ENCODE data around the gene LRRC71.
"Not testable (repeated sequence)": the region's sequence is repeated elsewhere in the genome, so short reads cannot be mapped to it uniquely, and the experiment has no call there.

The LRRC71 gene

GRCh38 chr1:156926175-156926574, 5.7 kb downstream of the LRRC71 start:
- DNase-seq: peak; percentile 80
- H3K4me3 ChIP-seq (ENCODE audit: low read depth, low read length): no peak overlapping the region
- TF ChIP-seq CTCF (IDR thresholded peaks at IDR 0.05; ENCODE audit: low read depth, low read length): no peak
- no peaks in the 10 kb centered on the region; the same call in 1 of the 2 replicates for H3K4me1 ChIP-seq
- no peaks in the 10 kb centered on the region for H3K9me3 ChIP-seq
- peaks cover 2% of the 10 kb centered on the region; the same call in 1 of the 2 replicates for H3K27me3 ChIP-seq
- H3K36me3 ChIP-seq: no peaks in the 10 kb centered on the region

GRCh38 chr1:156926695-156927094, 6.3 kb downstream of the LRRC71 start:
- not testable (repeated sequence) for H3K4me3 ChIP-seq (ENCODE audit: low read depth, low read length); H3K27me3 ChIP-seq; H3K4me1 ChIP-seq; DNase-seq; H3K9me3 ChIP-seq; H3K36me3 ChIP-seq

GRCh38 chr1:156927215-156928042, 7.0 kb downstream of the LRRC71 start:
- DNase-seq: peak; percentile 92
- H3K36me3 ChIP-seq: no peaks in the 10 kb centered on the region
- H3K4me3 ChIP-seq (ENCODE audit: low read depth, low read length): peak overlapping the region; percentile 60
- H3K27me3 ChIP-seq: peaks cover 2% of the 10 kb centered on the region; the same call in 1 of the 2 replicates
- peak; percentile 84 for TF ChIP-seq CTCF (IDR thresholded peaks at IDR 0.05; ENCODE audit: low read depth, low read length)
- no peaks in the 10 kb centered on the region; the same call in 1 of the 2 replicates for H3K4me1 ChIP-seq
- no peaks in the 10 kb centered on the region for H3K9me3 ChIP-seq

GRCh38 chr1:156928043-156928602, 7.7 kb downstream of the LRRC71 start:
- peaks cover 2% of the 10 kb centered on the region; the same call in 1 of the 2 replicates for H3K27me3 ChIP-seq
- no peak for TF ChIP-seq CTCF (IDR thresholded peaks at IDR 0.05; ENCODE audit: low read depth, low read length)
- peak overlapping the region; percentile 60 for H3K4me3 ChIP-seq (ENCODE audit: low read depth, low read length)
- H3K36me3 ChIP-seq: no peaks in the 10 kb centered on the region
- no peak for DNase-seq
- H3K9me3 ChIP-seq: no peaks in the 10 kb centered on the region
- H3K4me1 ChIP-seq: no peaks in the 10 kb centered on the region; the same call in 1 of the 2 replicates

GRCh38 chr1:156929596-156930238, 9.3 kb downstream of the LRRC71 start:
- no peaks in the 10 kb centered on the region for H3K9me3 ChIP-seq
- H3K36me3 ChIP-seq: no peaks in the 10 kb centered on the region
- H3K4me1 ChIP-seq: no peaks in the 10 kb centered on the region; the same call in 1 of the 2 replicates
- TF ChIP-seq CTCF (IDR thresholded peaks at IDR 0.05; ENCODE audit: low read depth, low read length): no peak
- H3K4me3 ChIP-seq (ENCODE audit: low read depth, low read length): no peak overlapping the region
- H3K27me3 ChIP-seq: peaks cover 2% of the 10 kb centered on the region; the same call in 1 of the 2 replicates
- DNase-seq: no peak

GRCh38 chr1:156930483-156930882, 10.1 kb downstream of the LRRC71 start:
- H3K36me3 ChIP-seq: no peaks in the 10 kb centered on the region
- H3K27me3 ChIP-seq: peaks cover 2% of the 10 kb centered on the region; the same call in 1 of the 2 replicates
- H3K9me3 ChIP-seq: no peaks in the 10 kb centered on the region
- no peak for TF ChIP-seq CTCF (IDR thresholded peaks at IDR 0.05; ENCODE audit: low read depth, low read length)
- no peaks in the 10 kb centered on the region; the same call in 1 of the 2 replicates for H3K4me1 ChIP-seq
- DNase-seq: no peak
- H3K4me3 ChIP-seq (ENCODE audit: low read depth, low read length): no peak overlapping the region
